ENCODE measurements around the gene TOMM22.

GRCh38 chr22:38733329-38733723, 51.6 kb downstream of the TOMM22 start:
- TF ChIP-seq EZH2 (IDR thresholded peaks at IDR 0.05), result no peak
- no peak for TF ChIP-seq POLR2AphosphoS5 (IDR thresholded peaks at IDR 0.05; ENCODE audit: borderline replicate concordance, low read depth, low read length)
- TF ChIP-seq FOXP2 (optimal IDR thresholded peaks at IDR 0.05; ENCODE audit: control extremely low read depth, extremely low read length, insufficient read depth), result no peak

Measured in SK-N-MC (cell line).